Right renal cortex interstitium (tissue), 3 donors: Measurements from ENCODE around the gene LGSN. TPM values are rescaled to one million over a fixed set of nuclear protein-coding genes. Genes with fewer than 3 reads are reported as not detected.
"Not testable (repeated sequence)": the region's sequence is repeated elsewhere in the genome, so short reads cannot be mapped to it uniquely, and the experiment has no call there.

Experiments
- DNase-seq, 3 donors: peaks; one replicate each; pipeline ENCODE4 v3.0.0-alpha.2; 2013; ENCODE audit warnings: low read depth in 3 of 3, low spot score in 2 of 3
- polyA plus RNA-seq, 3 donors: library from polyadenylated mRNA; unstranded; fragments of 120-200 nt; gene quantifications; one replicate each; pipeline ENCODE4 v1.2.1, GENCODE V29; 2013; ENCODE audit not compliant: insufficient read length in 3 of 3

LGSN gene
- polyA plus RNA-seq, 3 donors = 0.52 to 0.97 (median 0.71) TPM

GRCh38 chr6:63307581-63308246 is 12.1 kb downstream of the LGSN start:
- no peak for DNase-seq

GRCh38 chr6:63306420-63306819 is 13.4 kb downstream of the LGSN start:
- DNase-seq = no peak

DNA sequence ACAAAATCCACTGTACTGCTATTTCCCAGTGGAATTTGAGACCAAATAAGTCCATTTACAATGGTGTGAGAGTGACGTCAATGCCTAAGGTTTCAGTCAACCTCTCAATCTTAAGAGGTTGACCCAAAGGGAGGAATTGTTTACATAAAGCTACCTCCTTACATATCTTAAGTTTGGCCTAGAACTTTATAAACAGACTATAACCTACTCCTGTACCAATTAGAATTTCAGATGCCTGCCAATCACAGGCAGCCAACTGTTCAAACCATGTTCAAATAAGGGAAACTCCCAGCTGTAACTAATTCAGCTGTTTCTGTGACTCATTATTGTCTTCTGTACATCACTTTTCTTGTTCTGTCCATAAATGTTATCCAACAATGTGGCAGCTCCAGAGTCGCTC is 14.5 kb downstream of the LGSN start:
- no peak for DNase-seq

- no peak for DNase-seq
Measured at GRCh38 chr6:63303476-63303875, 16.3 kb downstream of the LGSN start.

DNA sequence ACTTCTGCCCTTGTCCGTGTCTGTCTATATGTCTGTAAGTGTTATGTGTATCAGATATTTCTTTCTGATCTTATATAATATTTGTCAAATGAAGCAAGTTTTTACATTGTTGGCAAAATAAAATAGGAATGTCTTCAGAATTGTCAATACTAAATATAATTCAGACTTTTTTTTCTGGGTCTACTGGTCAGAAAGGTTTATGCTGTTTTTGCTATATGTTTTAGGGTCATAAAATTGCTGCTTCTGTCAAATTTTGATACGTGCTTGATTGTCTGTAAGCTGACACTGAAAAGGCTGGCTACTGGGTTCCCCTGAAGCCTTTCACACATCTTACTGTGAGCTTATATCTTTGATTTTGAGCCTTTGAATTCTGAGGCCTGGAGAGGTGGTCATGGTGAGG is 20.1 kb downstream of the LGSN start:
- DNase-seq = no peak

GRCh38 chr6:63295553-63296194 is 24.1 kb downstream of the LGSN start:
- DNase-seq = no peak

- DNase-seq = no peak
Measured at GRCh38 chr6:63290492-63291058, 29.2 kb downstream of the LGSN start.

DNA sequence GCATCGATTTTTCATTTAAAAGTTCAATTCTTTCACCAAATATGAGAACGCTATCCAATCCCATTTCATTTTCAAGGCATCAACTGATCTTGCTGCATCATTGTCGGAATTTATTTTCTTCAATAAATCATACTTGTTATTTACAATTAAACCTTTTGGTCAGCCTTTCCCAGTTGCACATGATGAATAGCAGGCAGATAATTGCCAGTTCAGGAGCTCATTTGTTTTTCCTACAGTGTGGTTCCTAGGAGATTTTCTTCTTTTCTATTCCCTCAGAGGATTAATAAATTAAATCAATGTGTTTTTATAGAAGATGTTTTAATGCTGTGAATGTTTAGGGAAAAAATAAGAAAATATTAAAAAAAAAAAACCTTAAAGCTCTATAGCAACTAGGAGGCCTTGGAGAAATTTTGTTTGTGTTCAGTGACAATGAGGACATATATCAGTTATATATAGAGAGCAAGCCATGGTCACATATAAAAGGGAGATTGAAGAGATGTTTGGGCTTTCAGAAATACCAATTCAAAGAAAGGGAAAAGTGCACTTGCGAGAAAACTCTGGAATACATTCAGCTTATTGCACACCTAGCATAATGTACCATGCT is 30.4 kb downstream of the LGSN start:
- DNase-seq = no peak

DNA sequence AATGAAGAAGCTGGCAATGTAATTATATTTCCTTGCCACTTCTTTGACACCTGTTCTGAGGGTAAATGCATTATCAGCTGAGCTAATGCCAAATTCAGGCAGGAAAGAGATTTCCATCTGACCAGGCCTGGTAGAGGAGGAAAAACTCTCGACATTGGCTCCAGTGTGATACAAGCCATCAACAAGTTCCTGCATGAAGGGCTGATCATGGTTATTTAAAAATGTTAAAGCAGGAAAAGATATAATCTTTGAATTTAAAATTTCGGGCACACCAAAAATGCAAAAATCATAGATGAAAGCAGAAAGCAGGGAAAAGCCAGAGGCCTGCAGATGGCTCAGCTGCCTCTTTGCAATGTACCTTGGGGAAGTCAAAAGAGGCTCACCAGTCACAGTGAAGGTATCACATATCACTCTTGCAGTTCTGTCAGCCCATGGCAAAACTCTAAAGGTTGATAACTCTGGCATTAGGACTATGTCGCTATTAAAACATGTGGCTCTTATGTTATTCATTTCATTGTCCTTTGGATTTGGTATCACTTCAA is 39.1 kb downstream of the LGSN start:
- DNase-seq = no peak

DNA sequence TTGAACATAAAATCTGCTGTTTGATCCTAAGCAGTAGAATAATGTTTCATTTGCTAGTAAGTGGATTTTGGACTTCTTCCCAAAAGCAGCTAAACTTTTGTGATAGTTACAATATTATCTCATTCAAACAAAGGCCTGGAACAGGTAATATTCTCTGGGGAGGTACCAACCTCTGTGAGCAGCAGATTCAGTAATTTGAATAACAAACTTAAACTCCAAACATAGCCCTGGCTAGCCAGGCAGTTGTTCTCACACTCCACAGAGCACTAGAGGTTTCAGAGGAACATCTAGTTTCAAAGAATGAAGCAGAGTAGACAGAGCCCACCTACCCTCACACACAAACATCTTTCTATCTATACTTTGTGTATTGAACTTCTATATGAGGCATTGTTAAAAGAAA is 40.9 kb downstream of the LGSN start:
- DNase-seq = no peak

GRCh38 chr6:63275953-63276352 is 43.8 kb downstream of the LGSN start:
- DNase-seq = no peak

GRCh38 chr6:63274795-63275430 is 44.9 kb downstream of the LGSN start:
- DNase-seq = not testable (repeated sequence)

GRCh38 chr6:63272397-63272796 is 47.4 kb downstream of the LGSN start:
- DNase-seq = peak in 2 of 3 donors; percentile 8 to 10

- DNase-seq = no peak
Measured at GRCh38 chr6:63269470-63269869, 50.3 kb downstream of the LGSN start.

- no peak for DNase-seq
Measured at GRCh38 chr6:63268574-63268973, 51.2 kb downstream of the LGSN start.

GRCh38 chr6:63267828-63268227 is 52.0 kb downstream of the LGSN start:
- no peak for DNase-seq

DNA sequence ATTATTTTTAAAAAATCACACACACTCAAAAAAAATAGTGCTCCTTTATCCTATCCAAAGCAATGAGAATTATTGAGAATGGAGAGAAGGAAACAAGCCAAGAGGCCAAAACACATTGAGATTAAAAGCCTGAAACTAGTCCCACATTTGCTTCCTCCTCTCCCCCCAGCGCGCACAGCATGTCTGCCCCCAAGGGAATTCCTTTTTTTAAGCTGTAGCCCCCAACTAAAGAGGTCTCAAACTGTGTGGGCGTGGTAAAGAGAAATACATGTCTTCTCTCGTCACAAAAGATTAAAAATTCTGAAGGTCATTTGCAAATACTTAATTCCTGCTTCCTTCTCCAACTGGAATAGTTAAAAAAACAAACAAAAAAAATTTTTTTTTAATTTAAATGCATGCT is 52.7 kb downstream of the LGSN start:
- DNase-seq = no peak

DNA sequence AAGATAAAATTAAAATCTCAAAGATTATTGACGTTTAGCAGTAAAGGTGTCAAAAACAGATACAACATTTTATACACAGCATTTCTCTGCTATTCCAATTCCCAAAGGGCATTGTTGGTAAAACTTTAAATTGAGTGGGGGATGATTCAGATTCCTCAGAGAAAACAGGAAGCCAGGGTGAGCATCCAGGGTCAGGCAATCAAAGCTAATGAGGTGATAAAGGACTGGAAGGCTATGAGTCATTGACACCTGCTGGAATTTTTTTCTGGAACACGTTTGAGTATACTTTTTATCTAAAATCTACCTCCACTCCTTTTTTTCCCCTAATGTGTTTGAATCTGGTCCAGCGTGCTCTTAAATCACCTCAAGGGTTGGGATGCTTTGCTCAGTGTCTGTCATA is 56.3 kb downstream of the LGSN start:
- peak in 1 of 3 donors; percentile 1 for DNase-seq

GRCh38 chr6:63261820-63262219 is 58.0 kb downstream of the LGSN start:
- no peak for DNase-seq

DNA sequence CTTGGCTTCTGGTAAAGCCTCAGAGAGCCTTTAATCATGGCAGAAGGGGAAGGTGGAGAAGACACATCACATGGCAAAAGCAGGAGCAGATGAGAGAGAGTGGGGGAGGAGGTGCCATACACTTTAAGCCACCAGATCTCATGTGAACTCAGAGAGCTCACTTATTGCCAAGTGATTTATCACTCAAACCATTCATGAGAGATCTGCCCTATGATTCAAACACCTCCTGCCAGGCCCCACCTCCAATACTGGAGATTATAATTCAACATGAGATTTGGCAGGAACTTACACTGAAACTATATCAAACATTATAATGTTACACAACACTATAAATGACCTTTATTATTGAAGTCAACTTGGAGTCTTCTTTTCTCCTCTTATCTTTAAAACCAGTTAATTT is 60.6 kb downstream of the LGSN start:
- DNase-seq = no peak

- no peak for DNase-seq
Measured at GRCh38 chr6:63249875-63250482, 69.8 kb downstream of the LGSN start.
